K562 (cell line): Measurements from ENCODE around the gene MLH3. TPM values are rescaled to one million over a fixed set of nuclear protein-coding genes. Genes with fewer than 3 reads are reported as not detected.

Experiments used
- ATAC-seq: fragments of 200-7000 bp; cut with Tn5 transposase; 3 replicates; pipeline ENCODE4 v1.9.1; 2020; ENCODE audit warnings: moderate library complexity
- BruUV-seq: library from RNA; stranded (reverse); fragments of 400-500 nt; replicated peaks from 2 replicates; lab custom pipeline; 2021; lab: Mats Ljungman, UMichigan
- CTCF ChIA-PET: fragments of 300-600 bp; formaldehyde crosslinking; extraction: SDS; loops from one replicate; lab custom pipeline; 2021; ENCODE audit warnings: low intra/inter-chr PET ratio; lab: Yijun Ruan, JAX
- POLR2A ChIA-PET: fragments of 300-600, 350-650 bp; sonication (Branson Sonifier 250); formaldehyde crosslinking; extraction: SDS; loops from one replicate; lab custom pipeline; 2021; ENCODE audit warnings: antibody characterized with exemption, inconsistent platforms; lab: Yijun Ruan, JAX
- DNase-seq, 4 experiments: peaks; one replicate each; pipeline versions ENCODE4 v3.0.0 to v3.0.0-alpha.2; 2011 to 2018; ENCODE audit warnings: low spot score in 3 of 4, mixed read lengths in 3 of 4; ENCODE audit errors: extremely low read depth in 1 of 4
- FAIRE-seq: peaks from 2 replicates; lab custom pipeline; 2011; peaks lifted over from hg19 to GRCh38; lab: Jason Lieb, UNC
- H2AFZ ChIP-seq: 2 replicates; pipeline ENCODE4 v1.6.0; 2011; ENCODE audit warnings: low read depth, low read length, control low read depth, inconsistent platforms
- H3K27ac ChIP-seq: fragments of 200-600 bp; 3 replicates; pipeline ENCODE4 v1.8.0; 2011; ENCODE audit warnings: low read depth, mild to moderate bottlenecking, control low read depth, inconsistent platforms, low read length, moderate library complexity, mixed read lengths; ENCODE audit errors: extremely low read depth
- H3K27me3 ChIP-seq, 2 experiments: fragments of 300-600 bp in 1 of 2; 2 replicates in 1 of 2; 3 replicates in 1 of 2; pipeline versions ENCODE4 v1.6.0 to v1.8.0; 2011; ENCODE audit warnings: inconsistent platforms in 2 of 2, low read length in 2 of 2, mild to moderate bottlenecking in 1 of 2, mixed read lengths in 1 of 2, moderate library complexity in 1 of 2; ENCODE audit not compliant: control insufficient read depth in 2 of 2, insufficient read depth in 2 of 2
- H3K36me3 ChIP-seq: fragments of 300-600 bp; 3 replicates; pipeline ENCODE4 v1.8.0; 2011; ENCODE audit warnings: mild to moderate bottlenecking, low read length, inconsistent platforms; ENCODE audit not compliant: control insufficient read depth, insufficient read depth
- H3K4me1 ChIP-seq, 2 experiments: fragments of 200-600 bp in 1 of 2; replicated peaks in 1 of 2; 2 replicates in 1 of 2; 3 replicates in 1 of 2; pipeline versions ENCODE4 v1.5.1 to v1.8.0; 2011; ENCODE audit warnings: inconsistent platforms in 2 of 2, low read length in 2 of 2, mild to moderate bottlenecking in 1 of 2, mixed read lengths in 1 of 2, moderate library complexity in 1 of 2; ENCODE audit not compliant: control insufficient read depth in 2 of 2, insufficient read depth in 2 of 2
- H3K4me2 ChIP-seq: 2 replicates; pipeline ENCODE4 v1.6.1; 2011; ENCODE audit warnings: low read length, control low read depth, inconsistent platforms, mixed read lengths; ENCODE audit not compliant: insufficient read depth
- H3K4me3 ChIP-seq: fragments of 200-600 bp; sonication (generic), shearing (Covaris generic); 2 replicates; pipeline ENCODE4 v1.5.1; 2016; ENCODE audit warnings: control low read depth, inconsistent platforms
- H3K79me2 ChIP-seq: fragments of 200-600 bp; 3 replicates; pipeline ENCODE4 v1.8.0; 2011; ENCODE audit warnings: low read length, inconsistent platforms; ENCODE audit not compliant: control insufficient read depth, insufficient read depth
- H3K9ac ChIP-seq, 2 experiments: 2 replicates each; pipeline versions ENCODE4 v1.6.0 to v1.6.1; 2011; ENCODE audit warnings: low read depth in 2 of 2, low read length in 2 of 2, control low read depth in 1 of 2, inconsistent platforms in 1 of 2, mild to moderate bottlenecking in 1 of 2, mixed read lengths in 1 of 2; ENCODE audit not compliant: insufficient read depth in 1 of 2
- H3K9me1 ChIP-seq: one replicate; pipeline ENCODE4 v1.6.0; 2011; ENCODE audit warnings: inconsistent platforms, mild to moderate bottlenecking, low read length, moderate library complexity; ENCODE audit not compliant: control insufficient read depth, insufficient read depth
- H3K9me3 ChIP-seq: replicated peaks from 2 replicates; pipeline ENCODE4 v1.5.1; 2011; ENCODE audit warnings: low read depth, low read length, inconsistent platforms; ENCODE audit not compliant: control insufficient read depth, insufficient read depth
- H4K20me1 ChIP-seq: replicated peaks from 2 replicates; pipeline ENCODE4 v1.6.1; 2011; ENCODE audit warnings: low read length, inconsistent platforms, mixed read lengths; ENCODE audit not compliant: control insufficient read depth, insufficient read depth
- ARID2 ChIP-seq: fragments of 450-650 bp; IDR thresholded peaks from 2 replicates; pipeline ENCODE4 v1.6.1; 2017; ENCODE audit warnings: antibody characterized with exemption, mild to moderate bottlenecking
- BCOR ChIP-seq: fragments of 450-650 bp; IDR thresholded peaks from 2 replicates; pipeline ENCODE4 v1.6.1; 2016
- BDP1 ChIP-seq: IDR thresholded peaks from 3 replicates; pipeline ENCODE4 v1.6.1; 2011; ENCODE audit not compliant: insufficient read length, insufficient read depth
- BRD9 ChIP-seq: fragments of 450-650 bp; IDR thresholded peaks from 2 replicates; pipeline ENCODE4 v1.6.1; 2018; ENCODE audit warnings: low read depth; ENCODE audit not compliant: partially characterized antibody
- COPS2 ChIP-seq: fragments of 450-650 bp; conservative IDR thresholded peaks from 2 replicates; pipeline ENCODE4 v1.6.1; 2016; ENCODE audit warnings: mild to moderate bottlenecking, moderate library complexity
- HNRNPUL1 ChIP-seq: fragments of 200-400 bp; formaldehyde crosslinking; IDR thresholded peaks from 2 replicates; pipeline ENCODE4 v1.6.1; 2017; ENCODE audit warnings: low read length
- KLF10 ChIP-seq: fragments of 250-450 bp; sonication (Bioruptor Pico); IDR thresholded peaks from 2 replicates; pipeline ENCODE4 v1.6.1; 2021; ENCODE audit warnings: matching md5 sums
- LCOR ChIP-seq: sonication (generic); formaldehyde crosslinking; IDR thresholded peaks from 2 replicates; pipeline ENCODE4 v1.8.0; 2022; ENCODE audit warnings: mild to moderate bottlenecking, missing genetic modification reagents
- PHB ChIP-seq: fragments of 250-450 bp; sonication (Bioruptor Pico); IDR thresholded peaks from 2 replicates; pipeline ENCODE4 v1.5.0; 2021
- ZNF140 ChIP-seq: fragments of 250-450 bp; sonication (Bioruptor Pico); IDR thresholded peaks from 2 replicates; pipeline ENCODE4 v1.8.0; 2021; ENCODE audit warnings: moderate library complexity, mild to moderate bottlenecking, inconsistent platforms
- ZNF217 ChIP-seq: sonication (generic); formaldehyde crosslinking; IDR thresholded peaks from 2 replicates; pipeline ENCODE4 v1.8.0; 2022; ENCODE audit warnings: mild to moderate bottlenecking, missing genetic modification reagents
- ZNF561 ChIP-seq: fragments of 450-650 bp; formaldehyde crosslinking; conservative IDR thresholded peaks from 2 replicates; pipeline ENCODE4 v1.4.0; 2020; ENCODE audit warnings: mild to moderate bottlenecking, moderate library complexity
- WGBS: fragments of 100-300 bp; shearing (Covaris generic); methylation state at CpG from one replicate; pipeline ENCODE4 v1.1.6; 2016; ENCODE audit warnings: low coverage, mixed read lengths; ENCODE audit not compliant: insufficient coverage; ENCODE audit errors: missing lambda C conversion rate; 5-methylcytosine and 5-hydroxymethylcytosine counted together
- in situ Hi-C: fragments of 300-500 bp; cut with MboI; formaldehyde crosslinking; loops from 4 replicates; pipeline ENCODE4 v1.15.0; 2018; ENCODE audit warnings: inconsistent platforms, mixed read lengths
- intact Hi-C: fragments of 100-400 bp; cut with micrococcal nuclease; formaldehyde crosslinking; loops from 2 replicates; pipeline ENCODE4 v1.14.2; 2022
- polyA plus RNA-seq, 8 experiments: library from polyadenylated mRNA; depleted of rRNA in 4 of 8; stranded (reverse) in 5 of 8; unstranded in 3 of 8; fragments of >200 nt; fragmentation: Nextera tagmentation in 2 of 8; fragmentation: Illumina TruSeq in 1 of 8; extraction: Ambion mirVana in 2 of 8; extraction: Trizol in 1 of 8; gene quantifications; 2 replicates each; pipeline versions ENCODE4 v1.2.1 to v1.2.3, GENCODE V29; 2011 to 2014; ENCODE audit warnings: inconsistent platforms in 1 of 8, missing spikeins in 1 of 8
- total RNA-seq, 7 experiments: library from RNA; depleted of rRNA in 6 of 7; stranded (reverse); fragments of >200 nt in 6 of 7; fragmentation: Illumina TruSeq in 2 of 7; extraction: Trizol in 2 of 7; gene quantifications; 2 replicates each; pipeline versions ENCODE4 v1.2.1 to v1.2.3, GENCODE V29; 2011 to 2021; ENCODE audit warnings: low replicate concordance in 1 of 7
- TF ChIP-seq, protein P1 (sequence below): fragments of 450-650 bp; IDR thresholded peaks from 2 replicates; pipeline ENCODE4 v1.6.1; 2017; ENCODE audit warnings: antibody characterized with exemption, mild to moderate bottlenecking
- TF ChIP-seq, protein P2 (sequence below): fragments of 250-450 bp; sonication (Bioruptor Pico); IDR thresholded peaks from 2 replicates; pipeline ENCODE4 v1.5.1; 2021; ENCODE audit warnings: mild to moderate bottlenecking
- TF ChIP-seq, protein P3 (sequence below): fragments of 450-650 bp; formaldehyde crosslinking; IDR thresholded peaks from 2 replicates; pipeline ENCODE4 v1.4.0; 2020; ENCODE audit warnings: mild to moderate bottlenecking, mixed read lengths
- TF ChIP-seq, protein P4 (sequence below): IDR thresholded peaks from 2 replicates; pipeline ENCODE4 v1.6.1; 2014; ENCODE audit warnings: antibody characterized with exemption

MLH3 gene
- total and polyA plus RNA-seq, 9 of the 15 experiments (the other 6 are each of a cell fraction or from before 2014, with no cell fraction given): 5.9 to 15.3 (median 10.7) TPM

DNA sequence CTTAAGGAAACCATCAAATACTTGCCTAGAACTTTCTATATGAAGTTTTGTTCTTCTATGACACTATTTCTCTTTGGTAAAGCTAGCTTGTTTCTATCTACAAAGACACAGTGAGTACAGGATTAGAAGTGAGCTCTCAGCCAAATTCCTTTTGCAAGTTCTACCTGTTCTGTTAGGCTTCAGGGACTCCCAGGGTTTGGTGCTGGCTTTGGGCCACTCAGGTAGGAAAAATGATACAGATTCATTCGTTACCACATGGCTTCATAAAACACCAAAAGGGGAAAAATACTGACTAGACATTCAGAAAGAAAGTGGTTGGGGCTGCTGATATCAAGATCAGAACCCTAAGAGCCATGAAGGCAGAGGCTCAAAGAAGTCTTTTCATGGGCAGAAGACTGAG, 32.0 kb upstream of the MLH3 start:
- peaks cover 34% of the 10 kb centered on the region; the same call in 2 of the 3 replicates for H3K36me3 ChIP-seq
- FAIRE-seq: no peak

More for the DNA sequence above, 32.0 kb upstream of the MLH3 start:
- TF ChIP-seq BCOR (no peak), ZNF140 (no peak), KLF10 (no peak), BDP1 (no peak), ARID2 (no peak), COPS2 (no peak), LCOR (CRISPR knock-in tag) (no peak), ZNF561 (CRISPR knock-in tag) (no peak), BRD9 (no peak), ZNF217 (CRISPR knock-in tag) (no peak), PHB (CRISPR knock-in tag) (no peak), HNRNPUL1 (no peak)
- TF ChIP-seq, protein P1, sequence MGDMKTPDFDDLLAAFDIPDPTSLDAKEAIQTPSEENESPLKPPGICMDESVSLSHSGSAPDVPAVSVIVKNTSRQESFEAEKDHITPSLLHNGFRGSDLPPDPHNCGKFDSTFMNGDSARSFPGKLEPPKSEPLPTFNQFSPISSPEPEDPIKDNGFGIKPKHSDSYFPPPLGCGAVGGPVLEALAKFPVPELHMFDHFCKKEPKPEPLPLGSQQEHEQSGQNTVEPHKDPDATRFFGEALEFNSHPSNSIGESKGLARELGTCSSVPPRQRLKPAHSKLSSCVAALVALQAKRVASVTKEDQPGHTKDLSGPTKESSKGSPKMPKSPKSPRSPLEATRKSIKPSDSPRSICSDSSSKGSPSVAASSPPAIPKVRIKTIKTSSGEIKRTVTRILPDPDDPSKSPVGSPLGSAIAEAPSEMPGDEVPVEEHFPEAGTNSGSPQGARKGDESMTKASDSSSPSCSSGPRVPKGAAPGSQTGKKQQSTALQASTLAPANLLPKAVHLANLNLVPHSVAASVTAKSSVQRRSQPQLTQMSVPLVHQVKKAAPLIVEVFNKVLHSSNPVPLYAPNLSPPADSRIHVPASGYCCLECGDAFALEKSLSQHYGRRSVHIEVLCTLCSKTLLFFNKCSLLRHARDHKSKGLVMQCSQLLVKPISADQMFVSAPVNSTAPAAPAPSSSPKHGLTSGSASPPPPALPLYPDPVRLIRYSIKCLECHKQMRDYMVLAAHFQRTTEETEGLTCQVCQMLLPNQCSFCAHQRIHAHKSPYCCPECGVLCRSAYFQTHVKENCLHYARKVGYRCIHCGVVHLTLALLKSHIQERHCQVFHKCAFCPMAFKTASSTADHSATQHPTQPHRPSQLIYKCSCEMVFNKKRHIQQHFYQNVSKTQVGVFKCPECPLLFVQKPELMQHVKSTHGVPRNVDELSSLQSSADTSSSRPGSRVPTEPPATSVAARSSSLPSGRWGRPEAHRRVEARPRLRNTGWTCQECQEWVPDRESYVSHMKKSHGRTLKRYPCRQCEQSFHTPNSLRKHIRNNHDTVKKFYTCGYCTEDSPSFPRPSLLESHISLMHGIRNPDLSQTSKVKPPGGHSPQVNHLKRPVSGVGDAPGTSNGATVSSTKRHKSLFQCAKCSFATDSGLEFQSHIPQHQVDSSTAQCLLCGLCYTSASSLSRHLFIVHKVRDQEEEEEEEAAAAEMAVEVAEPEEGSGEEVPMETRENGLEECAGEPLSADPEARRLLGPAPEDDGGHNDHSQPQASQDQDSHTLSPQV: no peak
- TF ChIP-seq, protein P2, sequence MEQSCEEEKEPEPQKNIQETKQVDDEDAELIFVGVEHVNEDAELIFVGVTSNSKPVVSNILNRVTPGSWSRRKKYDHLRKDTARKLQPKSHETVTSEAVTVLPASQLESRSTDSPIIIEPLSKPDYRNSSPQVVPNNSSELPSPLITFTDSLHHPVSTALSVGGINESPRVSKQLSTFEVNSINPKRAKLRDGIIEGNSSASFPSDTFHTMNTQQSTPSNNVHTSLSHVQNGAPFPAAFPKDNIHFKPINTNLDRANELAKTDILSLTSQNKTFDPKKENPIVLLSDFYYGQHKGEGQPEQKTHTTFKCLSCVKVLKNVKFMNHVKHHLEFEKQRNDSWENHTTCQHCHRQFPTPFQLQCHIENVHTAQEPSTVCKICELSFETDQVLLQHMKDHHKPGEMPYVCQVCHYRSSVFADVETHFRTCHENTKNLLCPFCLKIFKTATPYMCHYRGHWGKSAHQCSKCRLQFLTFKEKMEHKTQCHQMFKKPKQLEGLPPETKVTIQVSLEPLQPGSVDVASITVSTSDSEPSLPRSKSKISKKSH: no peak
- TF ChIP-seq, protein P3, sequence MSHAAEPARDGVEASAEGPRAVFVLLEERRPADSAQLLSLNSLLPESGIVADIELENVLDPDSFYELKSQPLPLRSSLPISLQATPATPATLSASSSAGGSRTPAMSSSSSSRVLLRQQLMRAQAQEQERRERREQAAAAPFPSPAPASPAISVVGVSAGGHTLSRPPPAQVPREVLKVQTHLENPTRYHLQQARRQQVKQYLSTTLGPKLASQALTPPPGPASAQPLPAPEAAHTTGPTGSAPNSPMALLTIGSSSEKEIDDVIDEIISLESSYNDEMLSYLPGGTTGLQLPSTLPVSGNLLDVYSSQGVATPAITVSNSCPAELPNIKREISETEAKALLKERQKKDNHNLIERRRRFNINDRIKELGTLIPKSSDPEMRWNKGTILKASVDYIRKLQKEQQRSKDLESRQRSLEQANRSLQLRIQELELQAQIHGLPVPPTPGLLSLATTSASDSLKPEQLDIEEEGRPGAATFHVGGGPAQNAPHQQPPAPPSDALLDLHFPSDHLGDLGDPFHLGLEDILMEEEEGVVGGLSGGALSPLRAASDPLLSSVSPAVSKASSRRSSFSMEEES (CRISPR knock-in tag): no peak
- TF ChIP-seq, protein P4, sequence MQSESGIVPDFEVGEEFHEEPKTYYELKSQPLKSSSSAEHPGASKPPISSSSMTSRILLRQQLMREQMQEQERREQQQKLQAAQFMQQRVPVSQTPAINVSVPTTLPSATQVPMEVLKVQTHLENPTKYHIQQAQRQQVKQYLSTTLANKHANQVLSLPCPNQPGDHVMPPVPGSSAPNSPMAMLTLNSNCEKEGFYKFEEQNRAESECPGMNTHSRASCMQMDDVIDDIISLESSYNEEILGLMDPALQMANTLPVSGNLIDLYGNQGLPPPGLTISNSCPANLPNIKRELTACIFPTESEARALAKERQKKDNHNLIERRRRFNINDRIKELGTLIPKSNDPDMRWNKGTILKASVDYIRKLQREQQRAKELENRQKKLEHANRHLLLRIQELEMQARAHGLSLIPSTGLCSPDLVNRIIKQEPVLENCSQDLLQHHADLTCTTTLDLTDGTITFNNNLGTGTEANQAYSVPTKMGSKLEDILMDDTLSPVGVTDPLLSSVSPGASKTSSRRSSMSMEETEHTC: no peak
- no peak overlapping the region for H3K9ac ChIP-seq
- no peaks in the 10 kb centered on the region for H3K79me2 ChIP-seq
- no peaks in the 10 kb centered on the region for H3K9me1 ChIP-seq
- CTCF ChIA-PET: no interaction called here
- in situ Hi-C loops (no loop called here), intact Hi-C loops (no loop called here)
- no peaks in the 10 kb centered on the region for H3K9me3 ChIP-seq
- no peak for DNase-seq
- ATAC-seq: no peak
- no peaks in the 10 kb centered on the region for H3K27me3 ChIP-seq
- no peak overlapping the region for H3K4me3 ChIP-seq
- BruUV-seq: no TSS peak
- H3K27ac ChIP-seq: no peak overlapping the region
- no peak overlapping the region for H3K4me2 ChIP-seq
- H4K20me1 ChIP-seq: no peaks in the 10 kb centered on the region
- 50% methylated on average over 1 of the region's 1 CpG for WGBS
- no peaks in the 10 kb centered on the region for H3K4me1 ChIP-seq
- H2AFZ ChIP-seq: no peak overlapping the region
- POLR2A ChIA-PET: interaction anchor here (0.6 to 0.7 kb wide), 2 partner anchors 132 to 154 kb away, joined by 3 read pairs; no protein-coding TSS in a partner anchor
